Panc1 (cell line): ENCODE results near the gene ENOX1. TPM values are rescaled to one million over a fixed set of nuclear protein-coding genes. Genes with fewer than 3 reads are reported as not detected.

Experiments used
- ATAC-seq: fragments of 200-7000 bp; cut with Tn5 transposase; 2 replicates; pipeline ENCODE4 v1.9.1; 2020; ENCODE audit warnings: mild to moderate bottlenecking, moderate library complexity
- BruUV-seq: library from RNA; stranded (reverse); fragments of 400-500 nt; replicated peaks from 2 replicates; lab custom pipeline; 2021; lab: Mats Ljungman, UMichigan
- CTCF ChIA-PET: fragments of 300-600 bp; sonication (Branson Sonifier 250); formaldehyde crosslinking; loops from one replicate; lab custom pipeline; 2022; ENCODE audit warnings: antibody characterized with exemption; lab: Charles Lee
- POLR2A ChIA-PET: fragments of 300-600 bp; sonication (Branson Sonifier 250); formaldehyde crosslinking; loops from one replicate; lab custom pipeline; 2022; ENCODE audit warnings: antibody characterized with exemption; lab: Charles Lee
- DNase-seq: peaks from one replicate; pipeline ENCODE4 v3.0.0-alpha.2; 2010; ENCODE audit warnings: low read depth, low spot score
- H3K27ac ChIP-seq: 2 replicates; pipeline ENCODE4 v1.5.1; 2011; ENCODE audit warnings: mild to moderate bottlenecking, low read length, inconsistent platforms
- H3K27me3 ChIP-seq: fragments of 200-500 bp; sonication (Bioruptor generic); 2 replicates; pipeline ENCODE4 v1.6.0; 2014; ENCODE audit warnings: low read length, inconsistent platforms; ENCODE audit not compliant: control insufficient read depth, insufficient read depth
- H3K36me3 ChIP-seq: fragments of 200-500 bp; sonication (Bioruptor generic); 2 replicates; pipeline ENCODE4 v1.5.1; 2014; ENCODE audit warnings: inconsistent platforms, mild to moderate bottlenecking, low read length, moderate library complexity; ENCODE audit not compliant: control insufficient read depth, insufficient read depth
- H3K4me1 ChIP-seq: 2 replicates; pipeline ENCODE4 v1.5.1; 2011; ENCODE audit warnings: inconsistent platforms, mild to moderate bottlenecking, low read length, moderate library complexity; ENCODE audit not compliant: control insufficient read depth, insufficient read depth
- H3K4me3 ChIP-seq, 2 experiments: 2 replicates each; pipeline ENCODE4 v1.5.1; 2011 to 2012; ENCODE audit warnings: low read depth in 2 of 2, low read length in 2 of 2, mild to moderate bottlenecking in 2 of 2, inconsistent platforms in 1 of 2, moderate library complexity in 1 of 2
- H3K9me3 ChIP-seq: fragments of 200-500 bp; sonication (Bioruptor generic); 2 replicates; pipeline ENCODE4 v1.5.1; 2014; ENCODE audit warnings: low read depth, mild to moderate bottlenecking, inconsistent platforms, low read length, moderate library complexity; ENCODE audit not compliant: control insufficient read depth, insufficient read depth
- CTCF ChIP-seq: fragments of 450-650 bp; IDR thresholded peaks from 2 replicates; pipeline ENCODE4 v1.5.1; 2017; ENCODE audit warnings: mild to moderate bottlenecking
- POLR2AphosphoS5 ChIP-seq: IDR thresholded peaks from 2 replicates; pipeline ENCODE4 v1.6.1; 2012; ENCODE audit warnings: mild to moderate bottlenecking, low read depth, low read length, moderate library complexity
- REST ChIP-seq, 2 experiments: IDR thresholded peaks; 2 replicates each; pipeline ENCODE4 v1.6.1; 2011 to 2012; ENCODE audit warnings: low read depth in 2 of 2, control low read depth in 1 of 2, low read length in 1 of 2, mild to moderate bottlenecking in 1 of 2, moderate library complexity in 1 of 2; ENCODE audit not compliant: insufficient read depth in 1 of 2
- SIN3A ChIP-seq: IDR thresholded peaks from 2 replicates; pipeline ENCODE4 v1.6.1; 2012; ENCODE audit warnings: low read depth, mild to moderate bottlenecking, low read length, moderate library complexity, borderline replicate concordance; ENCODE audit not compliant: insufficient read depth
- TCF7L2 ChIP-seq: IDR thresholded peaks from 2 replicates; pipeline ENCODE4 v1.6.1; 2011; ENCODE audit warnings: mild to moderate bottlenecking, low read depth, low read length, inconsistent platforms
- in situ Hi-C: cut with HindIII; loops from 2 replicates; pipeline ENCODE4 v1.10.0; 2016; ENCODE audit warnings: low sequenced_read_pairs, low pct_unique_long_range_greater_than_20kb
- intact Hi-C: fragments of 100-400 bp; cut with micrococcal nuclease; formaldehyde crosslinking; loops from one replicate; pipeline ENCODE4 v1.10.0; 2022; ENCODE audit not compliant: unreplicated experiment
- total RNA-seq: library from RNA; stranded (reverse); gene quantifications from one replicate; pipeline ENCODE4 v1.2.1, GENCODE V29; 2021; ENCODE audit not compliant: unreplicated experiment

The ENOX1 gene
- total RNA-seq, 1 experiment from 2014 or later = 0.23 TPM

- intact Hi-C loops = loop anchor here (10.0 kb wide), 1 partner anchor 698 kb away; no protein-coding TSS in a partner anchor
- Histone ChIP-seq H3K4me1 (peaks cover 3% of the 10 kb centered on the region; the same call in 1 of the 2 replicates), H3K36me3 (no peaks in the 10 kb centered on the region), H3K27me3 (peaks cover 2% of the 10 kb centered on the region; the same call in 1 of the 2 replicates), H3K27ac (no peak overlapping the region), H3K9me3 (no peaks in the 10 kb centered on the region), H3K4me3 (no peak overlapping the region)
- TF ChIP-seq REST (IDR thresholded peaks at IDR 0.05; ENCODE audit: insufficient read depth in 1 of 2, low read depth in 2 of 2, low read length in 1 of 2) = no peak
- no peak for TF ChIP-seq POLR2AphosphoS5
- no peak for TF ChIP-seq CTCF
- no peak for TF ChIP-seq TCF7L2
- no peak for TF ChIP-seq SIN3A
- no TSS peak for BruUV-seq
- DNase-seq (no peak), ATAC-seq (no peak)
- in situ Hi-C loops = no loop called here
- POLR2A ChIA-PET = no interaction called here
- CTCF ChIA-PET = no interaction called here
Observed at GRCh38 chr13:43782686-43783085, 4.1 kb downstream of the ENOX1 start.

- Histone ChIP-seq H3K4me3 (no peak overlapping the region), H3K27me3 (peaks cover 2% of the 10 kb centered on the region; the same call in 1 of the 2 replicates), H3K4me1 (peaks cover 3% of the 10 kb centered on the region; the same call in 1 of the 2 replicates), H3K9me3 (no peaks in the 10 kb centered on the region), H3K27ac (no peak overlapping the region), H3K36me3 (no peaks in the 10 kb centered on the region)
- intact Hi-C loops (loop anchor here (10.0 kb wide), 1 partner anchor 696 kb away; no protein-coding TSS in a partner anchor), in situ Hi-C loops (no loop called here)
- TF ChIP-seq REST (IDR thresholded peaks at IDR 0.05; ENCODE audit: insufficient read depth in 1 of 2, low read depth in 2 of 2, low read length in 1 of 2) (no peak), TCF7L2 (no peak), POLR2AphosphoS5 (no peak), SIN3A (no peak), CTCF (no peak)
- POLR2A ChIA-PET = no interaction called here
- no peak for ATAC-seq
- CTCF ChIA-PET = interaction anchor here (0.5 kb wide), 1 partner anchor 758 kb away, joined by 3 read pairs; no protein-coding TSS in a partner anchor
- DNase-seq = no peak
- BruUV-seq = no TSS peak
Observed at GRCh38 chr13:43780666-43781065, 6.1 kb downstream of the ENOX1 start.
